HepG2 (cell line): ENCODE results near the gene NCOA4. TPM values are rescaled to one million over a fixed set of nuclear protein-coding genes. Genes with fewer than 3 reads are reported as not detected.
A peak's percentile ranks its signal among the peaks of the same experiment; 100 is the strongest.

ENCODE experiments used
- MED1 ChIP-seq: sonication (generic); formaldehyde crosslinking; IDR thresholded peaks from 2 replicates; pipeline ENCODE4 v1.4.0; 2020; ENCODE audit warnings: missing genetic modification reagents
- MIXL1 ChIP-seq: IDR thresholded peaks from 2 replicates; pipeline ENCODE4 v1.6.1; 2016
- RFX5 ChIP-seq: IDR thresholded peaks from 2 replicates; pipeline ENCODE4 v1.6.1; 2011; ENCODE audit warnings: low read depth, low read length, improper control_type of control experiment
- RORA ChIP-seq: sonication (generic); formaldehyde crosslinking; IDR thresholded peaks from 2 replicates; pipeline ENCODE4 v1.5.0; 2020; ENCODE audit warnings: mild to moderate bottlenecking, missing genetic modification reagents, moderate library complexity
- TEAD2 ChIP-seq: sonication (generic); formaldehyde crosslinking; IDR thresholded peaks from 2 replicates; pipeline ENCODE4 v1.9.0; 2021; ENCODE audit warnings: missing genetic modification reagents
- ZBTB38 ChIP-seq: sonication (generic); formaldehyde crosslinking; IDR thresholded peaks from 2 replicates; pipeline ENCODE4 v1.5.1; 2020; ENCODE audit warnings: mild to moderate bottlenecking, missing genetic modification reagents
- ZNF101 ChIP-seq: sonication (generic); formaldehyde crosslinking; IDR thresholded peaks from 2 replicates; pipeline ENCODE4 v1.4.0; 2020; ENCODE audit warnings: mild to moderate bottlenecking, low read depth, missing genetic modification reagents, borderline replicate concordance
- ZNF3 ChIP-seq: IDR thresholded peaks from 2 replicates; pipeline ENCODE4 v1.7.0; 2017; ENCODE audit warnings: inconsistent platforms
- ZNF329 ChIP-seq: sonication (generic); formaldehyde crosslinking; IDR thresholded peaks from 2 replicates; pipeline ENCODE4 v1.9.0; 2021; ENCODE audit warnings: low read depth, mild to moderate bottlenecking, missing genetic modification reagents
- ZNF546 ChIP-seq: sonication (generic); formaldehyde crosslinking; conservative IDR thresholded peaks from 2 replicates; pipeline ENCODE4 v1.8.1; 2023; ENCODE audit warnings: mild to moderate bottlenecking, missing genetic modification reagents
- ZNF562 ChIP-seq: sonication (generic); formaldehyde crosslinking; IDR thresholded peaks from 2 replicates; pipeline ENCODE4 v1.8.0; 2022; ENCODE audit warnings: missing genetic modification reagents, borderline replicate concordance
- ZNF605 ChIP-seq: sonication (generic); formaldehyde crosslinking; IDR thresholded peaks from 2 replicates; pipeline ENCODE4 v1.8.0; 2022; ENCODE audit warnings: mild to moderate bottlenecking, missing genetic modification reagents
- ZNF615 ChIP-seq: sonication (generic); formaldehyde crosslinking; IDR thresholded peaks from 2 replicates; pipeline ENCODE4 v1.5.0; 2020; ENCODE audit warnings: mild to moderate bottlenecking, missing genetic modification reagents, borderline replicate concordance
- ZNF75D ChIP-seq: sonication (generic); formaldehyde crosslinking; IDR thresholded peaks from 2 replicates; pipeline ENCODE4 v1.8.1; 2023; ENCODE audit warnings: missing genetic modification reagents, mild to moderate bottlenecking, borderline replicate concordance
- ZNF792 ChIP-seq: IDR thresholded peaks from 2 replicates; pipeline ENCODE4 v1.6.1; 2016
- ZNF883 ChIP-seq: sonication (generic); formaldehyde crosslinking; IDR thresholded peaks from 2 replicates; pipeline ENCODE4 v1.5.1; 2020; ENCODE audit warnings: mild to moderate bottlenecking, missing genetic modification reagents; ENCODE audit errors: not compliant biosample characterization
- polyA plus RNA-seq, 8 experiments: library from polyadenylated mRNA; depleted of rRNA in 3 of 8; stranded (reverse) in 7 of 8; unstranded in 1 of 8; fragments of >200 nt; fragmentation: Illumina TruSeq in 4 of 8; extraction: Trizol in 4 of 8; gene quantifications; 2 replicates each; pipeline versions ENCODE4 v1.2.1 to v1.2.3, GENCODE V29; 2011 to 2016; ENCODE audit warnings: low read depth in 4 of 8, missing spikeins in 1 of 8, mixed read lengths in 1 of 8; ENCODE audit not compliant: insufficient read depth in 1 of 8
- total RNA-seq, 5 experiments: library from RNA; depleted of rRNA; stranded (reverse); fragments of >200 nt; fragmentation: Illumina TruSeq; extraction: Trizol; gene quantifications; 2 replicates each; pipeline ENCODE4 v1.2.3, GENCODE V29; 2016; ENCODE audit warnings: low read depth in 1 of 5
- TF ChIP-seq, protein P1 (sequence below): sonication (generic); formaldehyde crosslinking; IDR thresholded peaks from 2 replicates; pipeline ENCODE4 v1.4.0; 2020; ENCODE audit warnings: missing genetic modification reagents
- TF ChIP-seq, protein P2 (sequence below): sonication (generic); formaldehyde crosslinking; IDR thresholded peaks from 2 replicates; pipeline ENCODE4 v1.9.0; 2021; ENCODE audit warnings: mild to moderate bottlenecking, missing genetic modification reagents
- TF ChIP-seq, protein P3 (sequence below): IDR thresholded peaks from 2 replicates; pipeline ENCODE4 v1.6.1; 2018; ENCODE audit warnings: missing genetic modification reagents, mild to moderate bottlenecking, missing compliant biosample characterization
- TF ChIP-seq, protein P4 (sequence below): sonication (generic); formaldehyde crosslinking; IDR thresholded peaks from 2 replicates; pipeline ENCODE4 v1.9.0; 2021; ENCODE audit warnings: missing genetic modification reagents, borderline replicate concordance

The NCOA4 gene
- total and polyA plus RNA-seq, 2 of the 13 experiments (the other 11 are each of a cell fraction or from before 2014, with no cell fraction given): 306 to 400 TPM

DNA sequence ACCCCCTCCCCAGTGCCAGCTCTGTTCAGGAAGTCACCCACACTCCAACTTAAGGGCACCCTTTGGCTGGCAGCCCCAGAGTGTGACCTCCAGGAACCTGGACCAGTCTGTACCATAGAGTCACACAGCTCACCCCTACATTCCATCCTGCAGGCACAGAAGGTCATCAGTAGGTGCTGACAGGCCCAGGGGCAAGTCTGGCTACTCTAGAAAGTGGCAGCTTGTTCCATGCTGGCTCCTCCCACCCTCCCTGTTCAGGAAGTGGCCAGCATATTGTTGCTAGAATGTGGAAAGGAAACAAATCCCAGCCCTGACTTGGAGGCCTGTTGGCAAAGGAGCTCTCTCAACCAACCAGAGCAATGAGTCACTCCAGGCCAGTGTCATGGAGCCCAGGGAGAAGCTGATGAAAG is 3.2 kb upstream of the NCOA4 start (continued):
- TF ChIP-seq ZNF3 (CRISPR knock-in tag) (no peak), MED1 (peak; percentile 89), RORA (no peak), MIXL1 (CRISPR knock-in tag) (no peak), ZNF75D (CRISPR knock-in tag) (no peak), ZNF792 (0 out of 2 replicates have a peak, but pooled peaks have one; percentile 31), RFX5 (no peak), ZNF546 (CRISPR knock-in tag) (0 out of 2 replicates have a peak, but pooled peaks have one; percentile 26), ZNF615 (CRISPR knock-in tag) (no peak), TEAD2 (no peak), ZNF101 (CRISPR knock-in tag) (no peak), ZBTB38 (0 out of 2 replicates have a peak, but pooled peaks have one; percentile 54), ZNF562 (CRISPR knock-in tag) (no peak), ZNF329 (CRISPR knock-in tag) (peak; percentile 62; the same call in 1 of the 2 replicates), ZNF605 (CRISPR knock-in tag) (0 out of 2 replicates have a peak, but pooled peaks have one; percentile 75), ZNF883 (peak; percentile 59)
- TF ChIP-seq, protein P1, sequence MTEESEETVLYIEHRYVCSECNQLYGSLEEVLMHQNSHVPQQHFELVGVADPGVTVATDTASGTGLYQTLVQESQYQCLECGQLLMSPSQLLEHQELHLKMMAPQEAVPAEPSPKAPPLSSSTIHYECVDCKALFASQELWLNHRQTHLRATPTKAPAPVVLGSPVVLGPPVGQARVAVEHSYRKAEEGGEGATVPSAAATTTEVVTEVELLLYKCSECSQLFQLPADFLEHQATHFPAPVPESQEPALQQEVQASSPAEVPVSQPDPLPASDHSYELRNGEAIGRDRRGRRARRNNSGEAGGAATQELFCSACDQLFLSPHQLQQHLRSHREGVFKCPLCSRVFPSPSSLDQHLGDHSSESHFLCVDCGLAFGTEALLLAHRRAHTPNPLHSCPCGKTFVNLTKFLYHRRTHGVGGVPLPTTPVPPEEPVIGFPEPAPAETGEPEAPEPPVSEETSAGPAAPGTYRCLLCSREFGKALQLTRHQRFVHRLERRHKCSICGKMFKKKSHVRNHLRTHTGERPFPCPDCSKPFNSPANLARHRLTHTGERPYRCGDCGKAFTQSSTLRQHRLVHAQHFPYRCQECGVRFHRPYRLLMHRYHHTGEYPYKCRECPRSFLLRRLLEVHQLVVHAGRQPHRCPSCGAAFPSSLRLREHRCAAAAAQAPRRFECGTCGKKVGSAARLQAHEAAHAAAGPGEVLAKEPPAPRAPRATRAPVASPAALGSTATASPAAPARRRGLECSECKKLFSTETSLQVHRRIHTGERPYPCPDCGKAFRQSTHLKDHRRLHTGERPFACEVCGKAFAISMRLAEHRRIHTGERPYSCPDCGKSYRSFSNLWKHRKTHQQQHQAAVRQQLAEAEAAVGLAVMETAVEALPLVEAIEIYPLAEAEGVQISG (CRISPR knock-in tag): peak; percentile 54; the same call in 1 of the 2 replicates
- TF ChIP-seq, protein P2, sequence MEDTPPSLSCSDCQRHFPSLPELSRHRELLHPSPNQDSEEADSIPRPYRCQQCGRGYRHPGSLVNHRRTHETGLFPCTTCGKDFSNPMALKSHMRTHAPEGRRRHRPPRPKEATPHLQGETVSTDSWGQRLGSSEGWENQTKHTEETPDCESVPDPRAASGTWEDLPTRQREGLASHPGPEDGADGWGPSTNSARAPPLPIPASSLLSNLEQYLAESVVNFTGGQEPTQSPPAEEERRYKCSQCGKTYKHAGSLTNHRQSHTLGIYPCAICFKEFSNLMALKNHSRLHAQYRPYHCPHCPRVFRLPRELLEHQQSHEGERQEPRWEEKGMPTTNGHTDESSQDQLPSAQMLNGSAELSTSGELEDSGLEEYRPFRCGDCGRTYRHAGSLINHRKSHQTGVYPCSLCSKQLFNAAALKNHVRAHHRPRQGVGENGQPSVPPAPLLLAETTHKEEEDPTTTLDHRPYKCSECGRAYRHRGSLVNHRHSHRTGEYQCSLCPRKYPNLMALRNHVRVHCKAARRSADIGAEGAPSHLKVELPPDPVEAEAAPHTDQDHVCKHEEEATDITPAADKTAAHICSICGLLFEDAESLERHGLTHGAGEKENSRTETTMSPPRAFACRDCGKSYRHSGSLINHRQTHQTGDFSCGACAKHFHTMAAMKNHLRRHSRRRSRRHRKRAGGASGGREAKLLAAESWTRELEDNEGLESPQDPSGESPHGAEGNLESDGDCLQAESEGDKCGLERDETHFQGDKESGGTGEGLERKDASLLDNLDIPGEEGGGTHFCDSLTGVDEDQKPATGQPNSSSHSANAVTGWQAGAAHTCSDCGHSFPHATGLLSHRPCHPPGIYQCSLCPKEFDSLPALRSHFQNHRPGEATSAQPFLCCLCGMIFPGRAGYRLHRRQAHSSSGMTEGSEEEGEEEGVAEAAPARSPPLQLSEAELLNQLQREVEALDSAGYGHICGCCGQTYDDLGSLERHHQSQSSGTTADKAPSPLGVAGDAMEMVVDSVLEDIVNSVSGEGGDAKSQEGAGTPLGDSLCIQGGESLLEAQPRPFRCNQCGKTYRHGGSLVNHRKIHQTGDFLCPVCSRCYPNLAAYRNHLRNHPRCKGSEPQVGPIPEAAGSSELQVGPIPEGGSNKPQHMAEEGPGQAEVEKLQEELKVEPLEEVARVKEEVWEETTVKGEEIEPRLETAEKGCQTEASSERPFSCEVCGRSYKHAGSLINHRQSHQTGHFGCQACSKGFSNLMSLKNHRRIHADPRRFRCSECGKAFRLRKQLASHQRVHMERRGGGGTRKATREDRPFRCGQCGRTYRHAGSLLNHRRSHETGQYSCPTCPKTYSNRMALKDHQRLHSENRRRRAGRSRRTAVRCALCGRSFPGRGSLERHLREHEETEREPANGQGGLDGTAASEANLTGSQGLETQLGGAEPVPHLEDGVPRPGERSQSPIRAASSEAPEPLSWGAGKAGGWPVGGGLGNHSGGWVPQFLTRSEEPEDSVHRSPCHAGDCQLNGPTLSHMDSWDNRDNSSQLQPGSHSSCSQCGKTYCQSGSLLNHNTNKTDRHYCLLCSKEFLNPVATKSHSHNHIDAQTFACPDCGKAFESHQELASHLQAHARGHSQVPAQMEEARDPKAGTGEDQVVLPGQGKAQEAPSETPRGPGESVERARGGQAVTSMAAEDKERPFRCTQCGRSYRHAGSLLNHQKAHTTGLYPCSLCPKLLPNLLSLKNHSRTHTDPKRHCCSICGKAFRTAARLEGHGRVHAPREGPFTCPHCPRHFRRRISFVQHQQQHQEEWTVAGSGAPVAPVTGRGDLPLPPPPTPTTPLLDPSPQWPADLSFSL (CRISPR knock-in tag): 0 out of 2 replicates have a peak, but pooled peaks have one; percentile 17
- TF ChIP-seq, protein P3, sequence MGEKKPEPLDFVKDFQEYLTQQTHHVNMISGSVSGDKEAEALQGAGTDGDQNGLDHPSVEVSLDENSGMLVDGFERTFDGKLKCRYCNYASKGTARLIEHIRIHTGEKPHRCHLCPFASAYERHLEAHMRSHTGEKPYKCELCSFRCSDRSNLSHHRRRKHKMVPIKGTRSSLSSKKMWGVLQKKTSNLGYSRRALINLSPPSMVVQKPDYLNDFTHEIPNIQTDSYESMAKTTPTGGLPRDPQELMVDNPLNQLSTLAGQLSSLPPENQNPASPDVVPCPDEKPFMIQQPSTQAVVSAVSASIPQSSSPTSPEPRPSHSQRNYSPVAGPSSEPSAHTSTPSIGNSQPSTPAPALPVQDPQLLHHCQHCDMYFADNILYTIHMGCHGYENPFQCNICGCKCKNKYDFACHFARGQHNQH (CRISPR knock-in tag): peak; percentile 47; the same call in 1 of the 2 replicates
- TF ChIP-seq, protein P4, sequence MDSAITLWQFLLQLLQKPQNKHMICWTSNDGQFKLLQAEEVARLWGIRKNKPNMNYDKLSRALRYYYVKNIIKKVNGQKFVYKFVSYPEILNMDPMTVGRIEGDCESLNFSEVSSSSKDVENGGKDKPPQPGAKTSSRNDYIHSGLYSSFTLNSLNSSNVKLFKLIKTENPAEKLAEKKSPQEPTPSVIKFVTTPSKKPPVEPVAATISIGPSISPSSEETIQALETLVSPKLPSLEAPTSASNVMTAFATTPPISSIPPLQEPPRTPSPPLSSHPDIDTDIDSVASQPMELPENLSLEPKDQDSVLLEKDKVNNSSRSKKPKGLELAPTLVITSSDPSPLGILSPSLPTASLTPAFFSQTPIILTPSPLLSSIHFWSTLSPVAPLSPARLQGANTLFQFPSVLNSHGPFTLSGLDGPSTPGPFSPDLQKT (CRISPR knock-in tag): no peak
